ENCODE results near the gene PLEKHF1.

The PLEKHF1 gene

DNA sequence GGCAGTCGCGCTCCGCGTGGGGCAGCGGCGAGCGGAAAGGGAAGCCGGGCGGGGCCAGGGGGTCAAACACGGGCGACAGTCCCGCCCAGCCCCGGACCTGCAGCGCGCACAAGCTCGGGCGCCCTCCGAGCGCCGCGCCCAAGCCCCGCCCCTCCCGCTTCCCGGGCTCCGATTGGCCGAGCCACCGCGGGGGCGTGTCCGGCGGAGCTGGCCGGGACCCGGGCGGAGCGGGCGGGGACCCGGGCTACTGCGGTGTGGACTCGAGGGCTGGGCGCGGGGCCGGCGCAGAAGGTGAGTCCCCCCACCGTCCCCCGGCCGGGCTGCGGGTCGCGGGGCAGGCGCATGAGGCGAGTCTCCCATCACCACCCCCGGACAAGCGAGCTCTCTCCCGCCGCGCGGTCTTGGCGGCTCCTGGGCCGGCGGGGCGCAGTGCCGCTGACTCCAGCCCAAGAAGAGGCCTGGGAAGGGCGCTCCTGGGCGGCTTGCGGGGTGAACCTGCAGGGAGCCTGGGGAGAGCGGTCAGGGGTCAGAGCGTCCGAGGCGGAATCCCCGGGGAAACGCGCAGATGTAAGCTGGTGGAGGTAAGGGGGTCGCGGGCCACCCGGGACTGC is at the start of gene PLEKHF1:
Gene PLEKHF1 (plus strand): TSS at position 247 of the 611 bp plus-strand sequence. CDS start 8,379 bp downstream, outside the sequence.
- CTCF ChIA-PET, result interaction anchor here (1.0 to 10.2 kb wide), 5 partner anchors 9 to 57 kb away, joined by 4 to 140 read pairs (median 9); partner anchors contain the start of genes C19orf12 and POP4
- POLR2A ChIA-PET, result interaction anchor here (0.7 to 1.3 kb wide), 2 partner anchors 59 to 64 kb away, joined by 3 to 5 read pairs; partner anchors contain the start of gene POP4
- DNase-seq (ENCODE audit: low read depth, low spot score), result no peak
- peak within 1 kb of the TSS; percentile 82 for H3K4me3 ChIP-seq (ENCODE audit: low read depth, low read length)
- no peak for TF ChIP-seq CTCF (IDR thresholded peaks at IDR 0.05; ENCODE audit: insufficient read depth, low read length, missing control alignments)

- no peak for DNase-seq (ENCODE audit: low read depth, low spot score)
- ChIA-PET CTCF (interaction anchor here (22.2 kb wide), 1 partner anchor 96 kb away, joined by 647 read pairs; the partner anchor contains the start of gene C19orf12), POLR2A (no interaction called here)
- TF ChIP-seq CTCF (IDR thresholded peaks at IDR 0.05; ENCODE audit: insufficient read depth, low read length, missing control alignments), result no peak
- no peak overlapping the region for H3K4me3 ChIP-seq (ENCODE audit: low read depth, low read length)
Observed at GRCh38 chr19:29615891-29616425, 49.3 kb upstream of the PLEKHF1 start.

DNA sequence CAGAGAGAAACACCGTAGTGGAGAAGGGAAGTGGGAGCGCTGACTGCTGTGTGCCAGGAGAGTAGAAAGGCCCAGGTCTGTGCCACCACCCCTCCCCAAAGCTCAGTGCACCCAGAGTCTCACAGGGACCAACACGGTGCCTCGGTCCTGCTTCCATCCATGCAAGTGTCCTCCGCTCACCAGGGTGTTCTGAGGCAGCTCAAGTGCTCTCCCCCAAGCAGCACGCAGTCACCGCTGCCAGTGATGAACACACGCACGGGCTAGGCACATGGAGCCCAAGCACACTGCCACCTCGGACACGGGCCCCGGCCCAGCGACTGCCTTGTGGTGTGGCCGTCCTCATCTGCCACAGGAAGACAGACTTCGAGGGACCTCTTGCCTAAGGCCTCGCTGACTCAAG is 48.7 kb upstream of the PLEKHF1 start:
- POLR2A ChIA-PET, result interaction anchor here (1.1 to 1.6 kb wide), 2 partner anchors 10 to 100 kb away, joined by 3 to 4 read pairs; partner anchors contain the start of gene POP4
- CTCF ChIA-PET, result interaction anchor here (22.2 kb wide), 1 partner anchor 95 kb away, joined by 647 read pairs; the partner anchor contains the start of gene C19orf12
- no peak for TF ChIP-seq CTCF (IDR thresholded peaks at IDR 0.05; ENCODE audit: insufficient read depth, low read length, missing control alignments)
- no peak for DNase-seq (ENCODE audit: low read depth, low spot score)
- H3K4me3 ChIP-seq (ENCODE audit: low read depth, low read length), result no peak overlapping the region

DNA sequence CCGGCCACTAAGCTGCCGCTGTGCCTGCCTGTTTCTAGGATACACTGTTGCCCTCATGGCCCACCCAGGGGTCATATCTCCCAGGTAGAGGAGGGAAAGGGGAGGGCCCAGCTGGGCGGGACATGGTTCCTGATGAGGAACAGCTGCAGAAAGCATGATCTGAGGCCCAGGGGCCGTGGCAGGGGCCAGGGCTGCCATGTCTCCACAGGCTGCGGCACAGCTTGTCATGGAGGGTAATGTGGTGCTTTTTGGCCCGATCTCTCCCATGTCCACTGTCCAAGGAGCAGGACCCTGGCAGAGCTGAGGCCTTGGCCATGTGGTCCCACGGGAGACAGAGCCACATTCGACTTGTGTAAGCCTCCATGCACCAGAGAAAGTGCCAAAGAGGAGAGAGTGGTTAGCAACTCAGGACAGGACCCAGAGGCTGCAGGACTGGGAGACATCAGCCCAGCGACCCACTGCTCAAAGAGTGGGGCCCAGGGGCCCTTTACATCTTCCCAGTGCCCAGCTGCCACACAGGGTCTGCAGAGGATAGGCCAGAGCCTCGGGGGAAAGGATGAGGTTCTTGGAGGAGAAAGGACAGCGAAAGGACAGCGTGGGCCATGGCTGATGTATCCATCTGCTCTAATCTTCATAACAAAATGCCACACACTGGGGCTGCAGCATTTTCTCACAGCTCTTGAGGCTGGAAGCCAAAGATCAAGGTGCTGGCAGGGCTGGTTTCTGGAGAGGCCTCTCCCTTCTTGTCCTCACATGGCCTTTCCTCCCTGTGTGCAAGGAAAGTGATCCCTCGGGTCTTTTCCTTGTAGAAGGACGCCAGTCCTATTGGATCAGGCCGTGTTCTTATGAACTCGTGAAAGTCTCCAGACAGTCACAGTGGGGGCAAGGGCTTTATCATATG is 47.6 kb upstream of the PLEKHF1 start:
- CTCF ChIA-PET, result interaction anchor here (0.6 to 22.2 kb wide), 4 partner anchors 8 to 113 kb away, joined by 3 to 647 read pairs (median 77); partner anchors contain the start of genes C19orf12 and POP4

GRCh38 chr19:29618434-29618833 is 46.8 kb upstream of the PLEKHF1 start:
- DNase-seq (ENCODE audit: low read depth, low spot score), result no peak
- POLR2A ChIA-PET, result no interaction called here
- no peak for TF ChIP-seq CTCF (IDR thresholded peaks at IDR 0.05; ENCODE audit: insufficient read depth, low read length, missing control alignments)
- H3K4me3 ChIP-seq (ENCODE audit: low read depth, low read length), result no peak overlapping the region
- CTCF ChIA-PET, result interaction anchor here (0.9 to 22.2 kb wide), 3 partner anchors 9 to 112 kb away, joined by 3 to 647 read pairs (median 151); partner anchors contain the start of genes C19orf12 and POP4

More for the DNA sequence above, 47.6 kb upstream of the PLEKHF1 start:
- no peak overlapping the region for H3K4me3 ChIP-seq (ENCODE audit: low read depth, low read length)
- DNase-seq (ENCODE audit: low read depth, low spot score), result no peak
- no peak for TF ChIP-seq CTCF (IDR thresholded peaks at IDR 0.05; ENCODE audit: insufficient read depth, low read length, missing control alignments)
- POLR2A ChIA-PET, result interaction anchor here (1.1 to 1.6 kb wide), 2 partner anchors 11 to 99 kb away, joined by 3 to 4 read pairs; partner anchors contain the start of gene POP4
